Measurements from ENCODE around the gene REEP5. TPM values are rescaled to one million over a fixed set of nuclear protein-coding genes. Genes with fewer than 3 reads are reported as not detected.

The REEP5 gene
- total RNA-seq, 1 experiment from 2014 or later, result 46.2 TPM

DNA sequence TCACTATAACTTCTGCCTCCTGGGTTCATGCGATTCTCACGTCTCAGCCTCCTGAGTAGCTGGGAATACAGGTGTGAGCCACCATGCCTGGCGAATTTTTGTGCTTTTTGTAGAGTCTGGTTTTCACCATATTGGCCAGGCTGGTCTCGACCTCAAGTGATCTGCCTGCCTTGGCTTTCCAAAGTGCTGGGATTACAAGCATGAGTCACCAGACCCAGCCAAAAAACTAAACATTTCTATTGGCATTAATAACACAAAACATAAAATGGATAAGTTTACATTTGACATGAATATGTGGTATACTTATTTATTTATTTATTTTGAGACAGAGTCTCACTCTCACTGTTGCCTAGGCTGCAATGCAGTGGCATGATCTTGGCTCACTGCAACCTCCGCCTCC is 13.6 kb upstream of the REEP5 start:
- no peaks in the 10 kb centered on the region for H4K20me1 ChIP-seq (ENCODE audit: control insufficient read depth, insufficient read depth, insufficient read length)
- no peaks in the 10 kb centered on the region for H3K27me3 ChIP-seq (ENCODE audit: insufficient read depth, low read length)
- H2AK5ac ChIP-seq (ENCODE audit: insufficient read length, low read length), result no peak overlapping the region
- H3K9me3 ChIP-seq (ENCODE audit: control insufficient read depth, low read depth, low read length), result no peaks in the 10 kb centered on the region
- H3K9ac ChIP-seq (ENCODE audit: extremely low read depth, insufficient read length, low read length), result no peak overlapping the region
- no peak overlapping the region for H2BK12ac ChIP-seq (ENCODE audit: insufficient read length, low read depth, low read length)
- H3K9me3 Mint-ChIP-seq, result no peaks in the 10 kb centered on the region
- no peak overlapping the region for H4K91ac ChIP-seq (ENCODE audit: insufficient read length, low read depth, low read length)
- H3K23ac ChIP-seq (ENCODE audit: insufficient read length, low read depth, low read length), result no peak overlapping the region
- H3K23me2 ChIP-seq (ENCODE audit: insufficient read length, low read depth, low read length, poor library complexity, severe bottlenecking), result no peaks in the 10 kb centered on the region
- no peak overlapping the region for H4K5ac ChIP-seq (ENCODE audit: insufficient read length, low read depth, low read length)
- no peak overlapping the region for H3K4ac ChIP-seq (ENCODE audit: low read depth, low read length)
- H3K4me3 Mint-ChIP-seq, result no peak overlapping the region
- WGBS (ENCODE audit: extremely low coverage, insufficient read length, low lambda C conversion rate), result no CpG with 5 or more reads among the region's 5 CpGs
- H3T11ph ChIP-seq (ENCODE audit: low read length), result no peak overlapping the region
- no peak overlapping the region for H2BK15ac ChIP-seq (ENCODE audit: low read depth, low read length)
- H2BK20ac ChIP-seq (ENCODE audit: low read depth, low read length, poor library complexity, severe bottlenecking), result no peak overlapping the region
- H3K27me3 Mint-ChIP-seq (ENCODE audit: low read depth), result no peaks in the 10 kb centered on the region
- H2BK5ac ChIP-seq (ENCODE audit: insufficient read length, low read length), result no peak overlapping the region
- peaks cover 4 to 5% of the 10 kb centered on the region in 2 experiments for H3K4me1 Mint-ChIP-seq
- H3K14ac ChIP-seq (ENCODE audit: insufficient read depth, low read length), result no peak overlapping the region
- H3K4me2 ChIP-seq (ENCODE audit: insufficient read depth, insufficient read length, low read length), result no peak overlapping the region
- no peaks in the 10 kb centered on the region for H3K79me2 ChIP-seq (ENCODE audit: insufficient read depth, low read length)
- DNase-seq, result no peak
- H3K56ac ChIP-seq (ENCODE audit: insufficient read length, low read depth, low read length), result no peak overlapping the region
- no peak overlapping the region for H3K18ac ChIP-seq (ENCODE audit: insufficient read length, low read depth, low read length)
- H3K27ac Mint-ChIP-seq, result no peak overlapping the region
- TF ChIP-seq CTCF (conservative IDR thresholded peaks at IDR 0.05), result no peak
- H2BK120ac ChIP-seq (ENCODE audit: low read depth, low read length, poor library complexity, severe bottlenecking), result no peak overlapping the region
- H2AFZ ChIP-seq (ENCODE audit: low read length), result no peak overlapping the region
- no peaks in the 10 kb centered on the region for H3K4me1 ChIP-seq (ENCODE audit: insufficient read depth, low read length)
- H3K36me3 Mint-ChIP-seq (ENCODE audit: insufficient read depth in 1 of 3, low read depth in 3 of 3), result no peaks in the 10 kb centered on the region; a peak in 2 of 7 replicates
- H3K27ac ChIP-seq (ENCODE audit: insufficient read length, low read depth, low read length), result no peak overlapping the region
- H3K79me1 ChIP-seq (ENCODE audit: insufficient read depth, low read depth, low read length, poor library complexity, severe bottlenecking), result no peaks in the 10 kb centered on the region
- no peak overlapping the region for H4K8ac ChIP-seq (replicated peaks; ENCODE audit: insufficient read length, low read depth, low read length)
